GM19463 (cell line): Measurements from ENCODE around the gene TP53RK.

Experiments
- ATAC-seq: cut with Tn5 transposase; IDR thresholded peaks from one replicate; pipeline ENCODE4 v1.9.1; 2021; ENCODE audit warnings: mild to moderate bottlenecking, moderate library complexity; ENCODE audit not compliant: unreplicated experiment

Gene TP53RK

DNA sequence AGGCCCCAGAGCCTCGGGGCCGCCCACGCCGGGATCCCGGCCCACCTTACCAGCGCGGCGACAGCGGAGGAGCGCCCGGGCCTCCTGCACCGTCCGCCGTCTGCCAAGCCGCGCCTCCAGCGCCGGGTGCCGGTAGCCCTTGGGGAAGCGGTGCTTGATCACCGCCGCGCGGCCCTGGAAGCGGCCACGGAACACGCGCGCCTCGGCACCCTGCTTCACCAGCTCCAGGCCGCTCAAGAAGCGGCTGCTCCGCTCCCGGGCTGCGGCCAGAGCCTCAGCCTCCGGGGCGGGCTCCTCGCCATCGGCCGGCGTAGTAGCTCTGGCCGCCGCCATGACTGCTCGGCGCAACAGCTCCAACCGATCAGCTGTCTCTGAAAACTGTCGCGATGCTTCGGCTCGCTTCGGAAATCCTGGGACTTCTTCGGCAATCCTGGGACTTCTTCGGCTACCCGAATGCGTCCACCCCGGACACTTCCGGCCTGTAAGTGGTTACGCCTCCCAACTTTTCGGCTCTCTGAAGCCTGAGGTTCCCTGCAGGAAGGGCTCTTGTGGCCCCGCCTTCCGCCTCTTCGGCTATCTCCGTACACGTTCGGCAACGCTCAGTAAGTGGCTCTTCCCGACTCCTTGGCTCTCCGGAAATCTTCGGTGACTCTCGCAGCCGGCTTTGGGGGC, at the start of gene TP53RK:
TP53RK (minus strand) TSS at position 363 of the 672 bp plus-strand sequence; CDS start at position 333, 30 bp downstream.
- peak; percentile 94 for ATAC-seq

DNA sequence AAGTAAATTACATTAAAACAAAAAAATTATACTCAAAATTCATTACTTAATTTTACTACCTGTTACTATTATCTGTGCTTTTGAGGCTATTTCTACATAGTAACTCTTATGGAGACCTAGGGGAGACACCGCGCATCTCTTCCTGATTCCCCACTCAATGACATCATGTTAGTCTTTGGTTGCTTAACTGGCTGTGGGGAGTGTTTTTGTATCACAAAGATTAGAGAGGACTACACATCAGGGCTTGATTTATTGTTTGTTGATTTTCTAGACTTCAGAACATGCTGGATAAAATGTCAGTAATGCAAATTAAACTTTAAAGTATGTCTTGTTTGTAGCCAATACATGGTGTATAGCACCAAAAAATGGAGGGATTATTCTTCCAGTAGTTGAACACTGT, 46.2 kb upstream of the TP53RK start:
- ATAC-seq: no peak

DNA sequence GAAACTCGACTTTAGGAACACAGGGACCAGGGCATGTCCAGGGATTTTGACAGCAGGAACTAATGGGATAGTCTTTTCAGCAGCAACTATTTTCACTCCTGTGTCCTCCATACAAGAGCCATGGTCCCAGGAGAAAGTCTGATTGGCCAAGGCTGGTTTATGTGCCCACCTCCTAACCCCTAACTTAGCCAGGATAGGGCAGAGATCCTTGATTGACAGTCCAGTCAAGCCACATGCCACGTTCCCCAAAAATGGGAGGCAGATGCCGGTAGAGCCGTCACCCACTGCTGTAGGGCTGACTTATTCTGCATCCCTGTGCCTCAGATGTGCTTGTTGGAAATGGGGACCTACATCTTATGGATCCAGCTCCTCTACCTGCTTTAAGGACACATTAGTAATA, 42.5 kb upstream of the TP53RK start:
- no peak for ATAC-seq

DNA sequence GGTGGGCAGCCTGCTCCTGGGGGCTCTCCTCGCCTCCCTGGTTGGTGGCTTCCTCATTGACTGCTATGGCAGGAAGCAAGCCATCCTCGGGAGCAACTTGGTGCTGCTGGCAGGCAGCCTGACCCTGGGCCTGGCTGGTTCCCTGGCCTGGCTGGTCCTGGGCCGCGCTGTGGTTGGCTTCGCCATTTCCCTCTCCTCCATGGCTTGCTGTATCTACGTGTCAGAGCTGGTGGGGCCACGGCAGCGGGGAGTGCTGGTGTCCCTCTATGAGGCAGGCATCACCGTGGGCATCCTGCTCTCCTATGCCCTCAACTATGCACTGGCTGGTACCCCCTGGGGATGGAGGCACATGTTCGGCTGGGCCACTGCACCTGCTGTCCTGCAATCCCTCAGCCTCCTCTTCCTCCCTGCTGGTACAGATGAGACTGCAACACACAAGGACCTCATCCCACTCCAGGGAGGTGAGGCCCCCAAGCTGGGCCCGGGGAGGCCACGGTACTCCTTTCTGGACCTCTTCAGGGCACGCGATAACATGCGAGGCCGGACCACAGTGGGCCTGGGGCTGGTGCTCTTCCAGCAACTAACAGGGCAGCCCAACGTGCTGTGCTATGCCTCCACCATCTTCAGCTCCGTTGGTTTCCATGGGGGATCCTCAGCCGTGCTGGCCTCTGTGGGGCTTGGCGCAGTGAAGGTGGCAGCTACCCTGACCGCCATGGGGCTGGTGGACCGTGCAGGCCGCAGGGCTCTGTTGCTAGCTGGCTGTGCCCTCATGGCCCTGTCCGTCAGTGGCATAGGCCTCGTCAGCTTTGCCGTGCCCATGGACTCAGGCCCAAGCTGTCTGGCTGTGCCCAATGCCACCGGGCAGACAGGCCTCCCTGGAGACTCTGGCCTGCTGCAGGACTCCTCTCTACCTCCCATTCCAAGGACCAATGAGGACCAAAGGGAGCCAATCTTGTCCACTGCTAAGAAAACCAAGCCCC, 36.2 kb upstream of the TP53RK start:
- ATAC-seq: no peak

DNA sequence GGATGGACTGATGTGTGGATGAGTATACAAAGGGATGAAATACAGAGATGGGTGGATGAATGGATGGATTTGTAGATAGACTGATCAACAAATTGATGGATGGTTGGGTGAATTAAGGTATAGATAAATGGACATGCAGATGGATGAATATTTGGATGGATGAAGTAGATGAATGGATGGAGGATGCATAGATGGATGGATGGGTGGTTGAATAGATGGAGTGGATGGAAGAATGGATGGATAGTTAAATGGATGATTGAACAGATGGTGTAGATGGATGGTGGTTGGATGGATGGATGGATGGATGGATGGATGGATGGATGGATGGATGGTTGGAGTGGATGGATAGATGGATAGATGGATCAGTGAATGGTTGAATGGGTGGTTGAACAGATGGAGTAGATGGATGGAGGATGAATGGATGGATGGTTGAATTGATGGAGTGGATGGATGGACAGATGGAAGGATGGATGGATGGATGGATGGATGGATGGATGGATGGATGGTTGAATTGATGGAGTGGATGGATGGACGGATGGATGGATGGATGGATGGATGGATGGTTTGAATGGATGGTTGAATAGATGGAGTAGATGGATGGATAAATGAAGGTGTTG, 35.2 kb upstream of the TP53RK start:
- ATAC-seq: no peak

DNA sequence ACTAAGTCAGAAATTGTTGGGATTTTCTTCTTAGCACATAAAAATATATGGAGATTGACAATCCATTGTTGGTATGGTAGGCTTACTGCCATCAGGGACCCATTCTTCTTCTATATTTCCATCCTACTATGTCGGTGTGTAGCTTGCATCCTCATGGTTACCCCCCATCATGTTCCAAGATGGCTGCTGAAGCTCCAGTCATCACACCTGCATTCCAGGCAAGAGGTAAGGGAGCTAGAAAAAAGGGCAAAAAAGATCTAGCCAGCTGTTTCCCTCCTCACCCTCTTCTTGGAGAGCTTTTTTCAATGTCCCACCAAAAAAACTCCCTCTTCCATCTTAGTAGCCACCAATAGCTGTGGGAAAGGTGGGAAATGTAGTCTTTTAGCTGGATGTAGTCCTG, 33.8 kb upstream of the TP53RK start:
- ATAC-seq: no peak

DNA sequence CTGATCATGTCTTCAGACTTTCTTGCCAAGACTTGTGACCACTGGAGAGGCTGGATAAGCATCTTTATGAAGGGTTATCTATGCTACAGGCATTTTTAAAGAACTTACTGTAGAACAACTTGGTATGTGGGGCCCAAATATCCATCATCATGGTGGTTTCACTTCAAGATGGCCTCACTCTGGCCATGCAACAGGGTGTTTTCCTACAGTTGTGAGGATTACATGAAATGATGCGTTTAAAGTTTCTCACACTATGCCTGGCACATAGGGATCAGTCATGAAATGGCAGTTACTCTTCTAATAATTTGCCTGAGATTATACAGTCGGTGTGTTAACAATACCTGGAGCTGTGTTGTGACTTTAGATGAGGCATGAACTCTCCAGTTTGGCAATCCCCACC, 33.2 kb upstream of the TP53RK start:
- no peak for ATAC-seq

DNA sequence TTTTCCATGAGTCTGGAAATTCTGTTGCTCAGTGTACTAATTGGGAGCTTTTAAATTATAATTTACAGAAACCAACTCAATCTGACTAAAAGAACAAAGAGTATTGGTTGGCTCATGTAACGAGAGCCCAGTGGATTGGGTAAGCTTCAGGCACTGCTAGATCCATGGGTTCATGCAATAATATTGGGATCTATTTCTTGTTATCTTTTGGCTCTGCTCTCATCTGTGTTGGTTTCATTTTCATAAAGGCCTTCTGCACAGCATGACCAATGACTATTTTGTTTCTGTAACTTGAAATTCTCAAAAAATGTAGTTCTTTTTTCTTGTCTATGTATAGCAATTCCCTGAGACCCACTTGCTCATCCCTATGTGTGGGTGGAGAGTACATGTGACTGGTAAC, 32.2 kb upstream of the TP53RK start:
- ATAC-seq: no peak

DNA sequence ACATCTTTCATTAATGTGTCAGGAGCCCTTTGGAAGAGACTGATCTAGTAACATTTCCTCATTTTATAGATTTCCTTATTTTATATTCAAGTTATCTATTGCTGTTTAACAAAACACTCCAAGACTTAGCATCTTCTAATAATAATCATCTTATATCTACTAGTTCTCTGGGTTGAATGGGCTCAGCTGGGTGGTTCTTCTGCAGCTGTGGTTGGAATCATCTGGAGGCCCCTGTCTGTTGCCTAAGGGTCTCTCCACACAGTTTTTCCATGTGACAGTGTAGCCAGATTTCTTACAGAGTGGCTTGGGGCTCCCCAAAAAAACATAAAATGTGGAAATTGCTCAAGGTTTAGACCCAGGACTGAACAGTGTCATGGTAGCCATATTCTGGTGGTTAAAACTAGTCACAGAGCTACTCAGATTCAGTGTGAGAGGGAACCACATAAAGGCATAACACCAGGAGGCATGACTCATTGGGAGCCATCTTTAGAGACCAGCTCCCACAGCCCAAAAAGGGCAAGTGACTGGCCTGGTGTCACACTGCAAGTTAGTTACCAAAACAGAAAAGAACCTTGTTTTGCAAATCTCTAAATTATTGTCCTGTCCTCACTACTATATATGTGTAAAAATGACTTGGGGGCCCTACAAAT, 31.7 kb upstream of the TP53RK start:
- ATAC-seq: no peak

DNA sequence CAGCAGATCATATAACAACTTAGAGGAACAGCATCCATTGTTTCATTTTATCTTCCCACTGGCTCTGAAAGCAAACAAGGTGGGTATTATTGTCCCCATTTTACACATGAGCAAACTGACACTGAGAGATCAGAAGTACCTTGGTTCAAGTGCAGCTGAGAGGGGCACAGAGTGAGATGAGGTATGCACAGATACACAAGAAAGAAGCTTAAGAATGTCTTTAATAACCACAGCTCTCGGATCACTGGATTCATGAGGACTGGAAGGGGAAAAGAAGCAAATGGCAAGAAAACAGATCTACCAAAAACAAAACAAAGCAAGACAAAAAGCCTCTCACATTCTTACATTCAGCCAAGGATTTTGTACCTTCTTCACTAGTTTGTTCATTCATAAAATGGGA, 30.8 kb upstream of the TP53RK start:
- ATAC-seq: no peak

DNA sequence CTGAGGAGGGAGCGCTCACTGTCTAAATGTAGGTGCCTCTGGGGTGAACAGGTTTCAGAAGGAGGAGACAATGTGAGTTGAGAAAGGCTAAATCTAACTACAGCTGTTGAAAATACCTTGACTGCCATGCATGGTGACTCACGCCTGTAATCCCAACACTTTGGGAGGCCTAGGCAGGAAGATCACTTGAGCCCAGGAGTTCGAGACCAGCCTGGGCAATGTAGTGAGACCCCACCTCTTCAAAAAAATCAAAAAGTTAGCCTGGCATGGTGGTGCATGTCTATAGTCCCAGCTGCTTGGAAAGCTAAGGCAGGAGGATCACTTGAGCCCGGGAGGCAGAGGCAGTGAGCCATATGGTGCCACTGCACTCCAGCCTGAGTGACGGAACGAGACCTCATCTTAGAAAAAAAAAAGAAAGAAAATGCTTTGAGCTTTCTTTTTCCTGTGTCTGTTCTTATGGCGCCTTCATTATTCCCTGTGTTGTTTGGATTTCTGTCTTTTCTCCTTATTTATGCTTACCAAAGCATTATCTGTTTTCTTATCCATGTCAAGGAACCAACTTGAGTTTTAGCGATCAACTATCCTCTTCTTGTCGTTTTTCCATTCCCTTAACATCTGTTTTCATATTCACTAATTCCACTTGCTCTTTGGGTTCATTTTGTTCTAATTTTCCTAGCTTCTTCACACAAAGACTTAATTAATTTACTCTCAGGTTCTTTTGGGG, 28.7 kb upstream of the TP53RK start:
- no peak for ATAC-seq

DNA sequence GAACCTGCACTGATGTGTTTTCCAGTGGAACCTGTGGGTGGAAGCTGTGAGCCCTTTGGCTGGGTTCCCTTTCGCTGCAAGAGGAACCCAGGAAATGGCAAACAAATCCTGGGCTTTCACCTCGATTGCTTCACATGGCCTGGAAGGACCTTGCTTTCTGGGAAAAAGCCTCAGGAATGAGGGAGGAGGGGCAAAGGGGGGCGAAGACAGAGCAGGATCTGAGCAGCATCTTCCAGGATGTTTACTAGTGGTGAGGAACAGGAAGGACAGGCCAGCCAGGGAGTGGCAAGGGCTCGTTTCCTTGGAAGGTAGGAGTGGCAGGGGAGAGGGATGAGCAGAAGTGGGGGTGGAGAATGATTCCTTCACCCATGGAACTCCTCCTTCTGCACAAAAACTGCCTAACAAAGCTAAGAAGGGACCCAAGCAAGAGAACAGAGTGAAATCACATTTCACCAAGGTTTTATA, 26.1 kb upstream of the TP53RK start:
- no peak for ATAC-seq

DNA sequence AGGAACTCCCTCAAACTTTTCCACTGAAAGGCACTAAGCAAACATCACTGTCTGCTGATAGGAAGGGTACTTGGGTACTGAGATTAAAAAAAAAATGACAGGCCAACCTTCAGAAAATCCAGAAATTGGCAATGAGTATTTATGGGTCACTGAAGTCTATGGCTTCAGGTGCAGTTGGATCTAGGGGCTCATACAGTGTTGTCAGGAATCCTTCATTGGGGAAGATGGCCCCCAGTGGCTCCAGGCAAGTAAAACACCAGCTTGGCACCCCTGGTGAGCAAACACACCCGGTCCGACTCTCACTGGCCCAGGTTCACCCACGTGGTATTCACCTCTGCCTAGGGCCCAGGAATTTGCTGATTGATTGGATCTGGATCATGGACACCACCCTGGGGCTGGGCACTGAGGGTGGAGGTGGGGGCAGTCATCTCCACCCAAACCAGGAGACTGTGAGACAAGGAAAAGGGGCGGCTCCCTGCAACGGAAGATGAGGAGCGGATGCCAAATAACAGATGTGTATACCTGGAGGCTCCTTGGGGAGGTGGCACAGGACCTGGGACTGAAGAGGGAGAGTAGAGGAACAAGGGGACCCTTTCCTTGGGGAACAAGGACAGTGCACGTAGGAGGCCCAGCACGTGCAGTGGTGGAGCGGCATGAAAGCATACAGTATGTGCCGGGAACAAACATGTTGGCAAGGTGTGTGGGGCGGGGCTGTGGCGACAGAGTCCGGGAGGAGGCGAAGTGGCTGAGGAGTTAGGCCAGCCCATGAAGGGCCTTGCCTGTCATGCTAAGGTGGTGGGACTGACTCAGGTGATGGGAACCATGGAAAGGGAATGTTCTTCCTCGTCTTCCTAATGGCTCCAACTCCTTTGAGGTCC, 25.0 kb upstream of the TP53RK start:
- no peak for ATAC-seq

DNA sequence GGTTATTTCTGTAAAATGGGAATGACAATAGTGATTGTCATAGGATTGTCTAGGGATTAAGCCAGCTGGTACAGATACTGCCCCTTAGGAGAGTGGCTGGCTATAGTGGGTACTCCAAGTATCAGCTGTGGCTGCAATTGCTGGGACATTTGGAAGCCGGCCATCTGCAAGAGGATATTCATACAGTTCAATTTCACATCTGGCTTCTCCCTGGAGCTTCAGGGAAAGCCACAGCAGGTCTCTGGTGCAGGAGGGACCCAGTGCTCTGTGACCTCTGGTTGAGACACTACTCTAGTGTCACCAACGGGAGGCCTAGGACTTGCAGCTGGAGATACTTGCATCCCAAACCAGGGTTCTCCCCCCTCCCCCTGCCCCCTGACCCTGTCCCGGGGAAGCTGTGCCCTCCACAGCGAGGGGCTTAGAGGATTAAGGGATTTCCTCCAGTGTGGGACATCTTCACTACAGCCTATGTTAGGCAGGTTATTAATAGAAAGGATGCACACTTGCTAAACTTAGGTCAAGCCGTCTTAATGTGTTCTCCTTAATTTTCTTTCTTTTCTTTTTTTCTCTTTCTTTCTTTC, 22.9 kb upstream of the TP53RK start:
- no peak for ATAC-seq

DNA sequence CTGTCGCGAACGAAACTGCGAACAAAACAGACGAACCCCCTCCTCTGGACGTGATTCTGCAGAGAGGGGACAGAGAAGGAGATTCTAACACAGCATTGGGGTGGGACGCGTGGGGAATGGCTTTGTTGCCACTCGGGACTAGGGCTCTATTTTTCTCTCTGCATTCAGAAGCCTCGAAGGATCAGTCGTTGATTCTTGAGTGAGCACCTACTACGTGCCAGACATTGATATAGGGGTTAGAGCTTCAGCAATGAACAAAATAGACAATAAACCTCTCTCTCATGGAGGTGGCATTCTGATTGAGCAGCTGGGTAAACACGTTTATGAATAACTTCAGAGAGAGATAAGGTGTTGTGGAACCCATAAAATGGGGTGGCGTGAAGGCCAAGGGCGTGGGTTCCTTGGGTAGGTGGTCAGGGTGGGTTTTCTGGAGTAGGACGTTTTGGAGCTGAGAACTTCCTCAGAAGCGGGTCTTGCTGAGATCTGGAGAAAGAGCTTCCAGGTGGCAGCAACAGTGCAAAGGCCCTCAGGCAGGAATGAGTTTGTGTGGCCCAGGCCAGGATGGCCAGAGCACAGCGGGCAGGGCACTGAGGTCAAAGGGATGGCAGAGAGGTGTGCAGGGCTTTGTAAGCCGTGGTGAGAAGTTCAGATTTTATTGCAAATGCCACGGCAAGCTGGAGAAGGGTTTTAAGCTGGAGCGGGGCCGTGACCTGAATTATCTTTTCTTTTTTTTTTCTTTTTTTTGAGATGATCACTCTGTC, 21.1 kb upstream of the TP53RK start:
- ATAC-seq: no peak

DNA sequence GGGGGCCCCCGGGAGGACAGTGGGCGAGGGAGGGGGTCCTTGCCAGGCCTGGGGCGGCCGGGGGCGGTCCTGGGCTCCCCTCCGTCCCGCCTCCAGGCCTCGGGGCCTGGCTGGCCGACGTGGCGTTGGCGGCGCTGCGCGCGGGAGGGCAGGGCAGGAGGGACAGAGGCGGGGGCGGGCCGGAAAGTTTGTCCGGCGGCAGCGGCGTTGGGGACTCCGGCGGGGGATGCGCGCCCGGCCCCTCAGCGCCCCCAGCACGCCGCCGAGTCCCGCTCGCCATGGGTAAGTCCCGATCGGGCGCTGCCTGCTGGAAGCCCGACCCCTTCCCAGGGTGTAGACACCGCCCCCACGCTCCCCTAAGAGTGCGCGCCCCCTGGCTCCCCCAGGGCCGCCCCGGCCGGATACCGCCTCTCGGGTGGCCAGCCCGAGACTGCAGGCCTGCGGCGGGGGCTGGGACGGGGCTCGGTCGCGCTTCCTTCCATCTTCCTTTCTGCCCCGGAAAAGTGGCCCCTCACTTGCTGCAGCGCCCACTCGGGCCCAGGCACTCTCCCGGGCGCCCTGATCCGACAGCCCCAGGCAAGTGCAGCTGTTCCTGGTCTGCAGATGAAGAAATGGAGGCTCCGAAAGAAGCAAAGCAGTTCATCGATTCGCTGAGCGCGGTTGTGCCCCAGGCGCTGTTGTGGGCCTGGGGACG, 20.4 kb upstream of the TP53RK start, which contains the start of gene SLC2A10:
SLC2A10 (plus strand) TSS at position 191 of the 694 bp plus-strand sequence; CDS start at position 279, 88 bp downstream.
- ATAC-seq: no peak

DNA sequence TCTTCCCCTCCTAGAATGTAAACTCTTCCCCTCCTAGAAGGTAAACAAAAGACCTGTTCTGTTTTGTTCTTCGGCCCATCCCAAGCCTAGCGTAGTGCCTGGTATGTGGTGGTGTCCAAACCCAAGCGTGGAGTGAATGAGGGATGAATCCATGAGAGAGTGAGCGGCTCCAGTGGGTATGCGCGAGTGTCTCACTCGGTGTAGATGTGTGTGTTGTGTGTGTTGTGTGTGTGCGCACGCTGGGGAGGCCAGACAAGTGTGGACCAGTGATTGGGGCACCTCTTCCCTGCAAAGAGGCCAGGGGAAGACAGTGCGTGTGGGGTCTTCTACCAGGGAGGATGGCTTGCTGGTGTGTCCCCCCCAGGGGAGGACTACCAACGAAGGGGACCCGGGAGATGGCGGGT, 19.8 kb upstream of the TP53RK start:
- ATAC-seq: no peak
